Mesenchymal stem cell (in vitro differentiated cells and primary cell): Measurements from ENCODE around the gene DZIP1.

Source experiments
- DNase-seq: peaks from one replicate; pipeline ENCODE4 v3.0.0-alpha.2; 2013
- H2AFZ ChIP-seq: one replicate; pipeline ENCODE4 v1.6.1; 2013; ENCODE audit warnings: low read depth, mild to moderate bottlenecking, control low read depth, inconsistent platforms, low read length, moderate library complexity
- H2AK5ac ChIP-seq: 2 replicates; pipeline ENCODE4 v1.6.1; 2013; ENCODE audit warnings: low read length, moderate library complexity, mild to moderate bottlenecking, inconsistent platforms; ENCODE audit not compliant: severe bottlenecking
- H2BK120ac ChIP-seq: one replicate; pipeline ENCODE4 v1.6.1; 2013; ENCODE audit warnings: low read depth, mild to moderate bottlenecking, inconsistent platforms, low read length, moderate library complexity
- H2BK12ac ChIP-seq, 2 experiments: one replicate each; pipeline ENCODE4 v1.6.1; 2013; ENCODE audit warnings: inconsistent platforms in 2 of 2, low read length in 2 of 2, mild to moderate bottlenecking in 2 of 2, moderate library complexity in 2 of 2, control low read depth in 1 of 2
- H2BK15ac ChIP-seq: one replicate; pipeline ENCODE4 v1.6.1; 2013; ENCODE audit warnings: mild to moderate bottlenecking, low read depth, inconsistent platforms; ENCODE audit not compliant: poor library complexity, severe bottlenecking
- H2BK5ac ChIP-seq: 2 replicates; pipeline ENCODE4 v1.6.1; 2013; ENCODE audit warnings: low read depth, mild to moderate bottlenecking, low read length, control low read depth, inconsistent platforms; ENCODE audit not compliant: poor library complexity, severe bottlenecking
- H3K14ac ChIP-seq, 2 experiments: one replicate each; pipeline ENCODE4 v1.6.1; 2013; ENCODE audit warnings: inconsistent platforms in 2 of 2, low read length in 2 of 2, control low read depth in 1 of 2, mild to moderate bottlenecking in 1 of 2, moderate library complexity in 1 of 2
- H3K18ac ChIP-seq, 2 experiments: one replicate each; pipeline ENCODE4 v1.6.1; 2013; ENCODE audit warnings: inconsistent platforms in 2 of 2, low read length in 2 of 2, control low read depth in 1 of 2, low read depth in 1 of 2, mild to moderate bottlenecking in 1 of 2
- H3K23ac ChIP-seq, 2 experiments: one replicate each; pipeline ENCODE4 v1.6.1; 2013; ENCODE audit warnings: inconsistent platforms in 2 of 2, low read length in 2 of 2, mild to moderate bottlenecking in 2 of 2, moderate library complexity in 2 of 2, control low read depth in 1 of 2
- H3K27ac ChIP-seq: 2 replicates; pipeline ENCODE4 v1.5.1; 2013; ENCODE audit warnings: mild to moderate bottlenecking, moderate library complexity, low read length, control low read depth, inconsistent platforms; ENCODE audit not compliant: poor library complexity, severe bottlenecking
- H3K27me3 ChIP-seq, 2 experiments: 2 replicates each; pipeline versions ENCODE4 v1.6.1 to v1.7.0; 2013; ENCODE audit warnings: low read length in 2 of 2, mild to moderate bottlenecking in 2 of 2, moderate library complexity in 2 of 2, control low read depth in 1 of 2, inconsistent platforms in 1 of 2; ENCODE audit not compliant: control insufficient read depth in 1 of 2, insufficient read depth in 1 of 2
- H3K36me3 ChIP-seq, 2 experiments: 2 replicates each; pipeline versions ENCODE4 v1.6.1 to v1.7.0; 2013; ENCODE audit warnings: low read length in 2 of 2, control low read depth in 1 of 2, inconsistent platforms in 1 of 2, low read depth in 1 of 2, mild to moderate bottlenecking in 1 of 2; ENCODE audit not compliant: insufficient read depth in 2 of 2, control insufficient read depth in 1 of 2
- H3K4ac ChIP-seq, 2 experiments: one replicate each; pipeline ENCODE4 v1.6.1; 2013; ENCODE audit warnings: inconsistent platforms in 2 of 2, low read length in 2 of 2, mild to moderate bottlenecking in 2 of 2, moderate library complexity in 2 of 2, control low read depth in 1 of 2, low read depth in 1 of 2
- H3K4me1 ChIP-seq: 2 replicates; pipeline ENCODE4 v1.6.1; 2013; ENCODE audit warnings: low read depth, low read length, control low read depth; ENCODE audit not compliant: control insufficient read depth, insufficient read depth
- H3K4me2 ChIP-seq: 2 replicates; pipeline ENCODE4 v1.6.1; 2013; ENCODE audit warnings: low read length, mild to moderate bottlenecking, inconsistent platforms; ENCODE audit not compliant: poor library complexity, severe bottlenecking
- H3K4me3 ChIP-seq, 2 experiments: 2 replicates each; pipeline versions ENCODE4 v1.5.1 to v1.7.0; 2013; ENCODE audit warnings: low read length in 2 of 2, mild to moderate bottlenecking in 2 of 2, control low read depth in 1 of 2, low read depth in 1 of 2; ENCODE audit not compliant: insufficient read depth in 1 of 2
- H3K79me1 ChIP-seq: replicated peaks from 2 replicates; pipeline ENCODE4 v1.6.1; 2013; ENCODE audit warnings: mild to moderate bottlenecking, control low read depth, low read length, inconsistent platforms; ENCODE audit not compliant: poor library complexity, severe bottlenecking
- H3K9ac ChIP-seq: 2 replicates; pipeline ENCODE4 v1.7.0; 2013; ENCODE audit warnings: mild to moderate bottlenecking, low read length, moderate library complexity
- H3K9me3 ChIP-seq: 2 replicates; pipeline ENCODE4 v1.7.0; 2013; ENCODE audit warnings: mild to moderate bottlenecking, low read length; ENCODE audit not compliant: control insufficient read depth
- H4K8ac ChIP-seq: one replicate; pipeline ENCODE4 v1.6.1; 2013; ENCODE audit warnings: inconsistent platforms, mild to moderate bottlenecking, low read length, moderate library complexity
- H4K91ac ChIP-seq: one replicate; pipeline ENCODE4 v1.6.1; 2013; ENCODE audit warnings: mild to moderate bottlenecking, low read length, inconsistent platforms
- WGBS: methylation state at CpG from one replicate; pipeline ENCODE4 v1.1.7; 2013; ENCODE audit warnings: mixed read lengths; 5-methylcytosine and 5-hydroxymethylcytosine counted together

The DZIP1 gene

GRCh38 chr13:95536632-95537241 lies 107.8 kb downstream of the DZIP1 start:
- H3K9me3 ChIP-seq: no peaks in the 10 kb centered on the region
- H3K36me3 ChIP-seq: no peaks in the 10 kb centered on the region
- no peaks in the 10 kb centered on the region for H3K79me1 ChIP-seq
- H3K18ac ChIP-seq: no peak overlapping the region
- H3K27ac ChIP-seq: no peak overlapping the region
- no peak overlapping the region for H2AFZ ChIP-seq
- H3K9ac ChIP-seq: no peak overlapping the region
- 26% methylated on average over 4 of the region's 6 CpGs for WGBS
- no peak overlapping the region for H2BK15ac ChIP-seq
- H2BK5ac ChIP-seq: no peak overlapping the region
- H3K27me3 ChIP-seq: peaks cover 0 to 15% of the 10 kb centered on the region in 2 experiments
- no peak overlapping the region for H4K8ac ChIP-seq
- no peak overlapping the region for H3K14ac ChIP-seq
- no peak overlapping the region for H3K23ac ChIP-seq
- H3K4ac ChIP-seq: no peak overlapping the region
- H3K4me3 ChIP-seq: no peak overlapping the region
- peak; percentile 34 for DNase-seq
- no peak overlapping the region for H4K91ac ChIP-seq
- H2BK12ac ChIP-seq: no peak overlapping the region
- H3K4me2 ChIP-seq: no peak overlapping the region
- peaks cover 6% of the 10 kb centered on the region for H3K4me1 ChIP-seq
- H2AK5ac ChIP-seq: no peak overlapping the region
- H2BK120ac ChIP-seq: no peak overlapping the region

- Histone ChIP-seq H2AFZ (no peak overlapping the region), H3K79me1 (no peaks in the 10 kb centered on the region), H4K8ac (no peak overlapping the region), H2BK5ac (no peak overlapping the region), H3K14ac (no peak overlapping the region), H3K9me3 (no peaks in the 10 kb centered on the region), H2BK12ac (no peak overlapping the region), H3K27me3 (peaks cover 0 to 15% of the 10 kb centered on the region in 2 experiments), H3K23ac (no peak overlapping the region), H3K36me3 (no peaks in the 10 kb centered on the region), H3K4me2 (no peak overlapping the region), H3K9ac (no peak overlapping the region), H3K27ac (no peak overlapping the region), H3K4me3 (no peak overlapping the region), H3K4ac (no peak overlapping the region), H3K18ac (no peak overlapping the region), H2BK15ac (no peak overlapping the region), H2BK120ac (no peak overlapping the region), H3K4me1 (peaks cover 6% of the 10 kb centered on the region), H4K91ac (no peak overlapping the region), H2AK5ac (no peak overlapping the region)
- DNase-seq: peak; percentile 26
- 51% methylated on average over 3 of the region's 3 CpGs for WGBS
Observed at GRCh38 chr13:95535243-95535642, 109.3 kb downstream of the DZIP1 start.

GRCh38 chr13:95533545-95534160 lies 110.9 kb downstream of the DZIP1 start:
- no peak overlapping the region for H3K14ac ChIP-seq
- H2AK5ac ChIP-seq: no peak overlapping the region
- no peak overlapping the region for H2AFZ ChIP-seq
- 95% methylated on average over 3 of the region's 7 CpGs for WGBS
- no peaks in the 10 kb centered on the region for H3K36me3 ChIP-seq
- no peak overlapping the region for H3K27ac ChIP-seq
- H3K4me2 ChIP-seq: no peak overlapping the region
- H2BK120ac ChIP-seq: no peak overlapping the region
- no peak overlapping the region for H2BK15ac ChIP-seq
- peaks cover 0 to 24% of the 10 kb centered on the region in 2 experiments for H3K27me3 ChIP-seq
- no peak overlapping the region for H3K18ac ChIP-seq
- no peak overlapping the region for H3K4me3 ChIP-seq
- H3K9me3 ChIP-seq: no peaks in the 10 kb centered on the region
- H3K4me1 ChIP-seq: peaks cover 6% of the 10 kb centered on the region
- no peak overlapping the region for H4K91ac ChIP-seq
- H4K8ac ChIP-seq: no peak overlapping the region
- H2BK5ac ChIP-seq: no peak overlapping the region
- H3K79me1 ChIP-seq: no peaks in the 10 kb centered on the region
- no peak overlapping the region for H3K9ac ChIP-seq
- H3K4ac ChIP-seq: no peak overlapping the region
- no peak overlapping the region for H2BK12ac ChIP-seq
- no peak overlapping the region for H3K23ac ChIP-seq
- DNase-seq: no peak

- H4K91ac ChIP-seq: no peak overlapping the region
- H3K14ac ChIP-seq: no peak overlapping the region
- no peak overlapping the region for H3K9ac ChIP-seq
- H2AK5ac ChIP-seq: no peak overlapping the region
- no peaks in the 10 kb centered on the region for H3K9me3 ChIP-seq
- H2BK120ac ChIP-seq: no peak overlapping the region
- H2BK12ac ChIP-seq: no peak overlapping the region
- peaks cover 4% of the 10 kb centered on the region for H3K4me1 ChIP-seq
- H3K36me3 ChIP-seq: no peaks in the 10 kb centered on the region
- no peak overlapping the region for H3K4me2 ChIP-seq
- DNase-seq: peak; percentile 6
- H3K27ac ChIP-seq: no peak overlapping the region
- H2BK15ac ChIP-seq: no peak overlapping the region
- no peak overlapping the region for H3K4ac ChIP-seq
- no peak overlapping the region for H4K8ac ChIP-seq
- no peak overlapping the region for H2BK5ac ChIP-seq
- no peak overlapping the region for H3K4me3 ChIP-seq
- H3K18ac ChIP-seq: no peak overlapping the region
- H2AFZ ChIP-seq: no peak overlapping the region
- H3K27me3 ChIP-seq: peaks cover 0 to 22% of the 10 kb centered on the region in 2 experiments
- 85% methylated on average over 5 of the region's 5 CpGs for WGBS
- H3K79me1 ChIP-seq: no peaks in the 10 kb centered on the region
- H3K23ac ChIP-seq: no peak overlapping the region
Observed at GRCh38 chr13:95530178-95530577, 114.3 kb downstream of the DZIP1 start.
